OCI-LY7 (cell line): ENCODE results near the gene RNF222.
"Not testable (repeated sequence)": the region's sequence is repeated elsewhere in the genome, so short reads cannot be mapped to it uniquely, and the experiment has no call there.

Experiments
- EZH2phosphoT487 ChIP-seq: fragments of 200-600 bp; sonication (generic); IDR thresholded peaks from 2 replicates; pipeline ENCODE4 v1.6.1; 2018; ENCODE audit warnings: low read depth, borderline replicate concordance, mild to moderate bottlenecking, mixed run types, antibody characterized with exemption, low read length, moderate library complexity, mixed read lengths
- TF ChIP-seq, protein P1 (sequence below): fragments of 200-600 bp; sonication (generic); conservative IDR thresholded peaks from 2 replicates; pipeline ENCODE4 v1.5.1; 2014; ENCODE audit warnings: mild to moderate bottlenecking, antibody characterized with exemption, low read length, moderate library complexity, mixed read lengths

DNA sequence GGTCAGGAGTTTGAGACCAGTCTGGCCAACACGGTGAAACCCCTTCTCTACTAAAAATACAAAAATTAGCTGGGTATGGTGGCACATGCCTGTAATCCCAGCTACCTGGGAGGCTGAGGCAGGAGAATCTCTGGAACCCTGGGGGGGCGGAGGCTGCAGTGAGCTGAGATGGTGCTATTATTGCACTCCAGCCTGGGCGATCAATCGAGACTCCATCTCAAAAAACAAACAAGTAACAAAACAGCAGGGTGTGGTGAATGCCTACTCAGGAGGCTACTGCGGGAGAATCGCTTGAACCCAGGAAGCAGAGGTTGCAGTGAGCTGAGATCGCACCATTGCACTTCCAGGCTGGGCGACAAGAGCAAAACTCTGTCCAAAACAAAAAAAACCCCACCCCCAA lies 19.5 kb downstream of the RNF222 start:
- TF ChIP-seq, protein P1, sequence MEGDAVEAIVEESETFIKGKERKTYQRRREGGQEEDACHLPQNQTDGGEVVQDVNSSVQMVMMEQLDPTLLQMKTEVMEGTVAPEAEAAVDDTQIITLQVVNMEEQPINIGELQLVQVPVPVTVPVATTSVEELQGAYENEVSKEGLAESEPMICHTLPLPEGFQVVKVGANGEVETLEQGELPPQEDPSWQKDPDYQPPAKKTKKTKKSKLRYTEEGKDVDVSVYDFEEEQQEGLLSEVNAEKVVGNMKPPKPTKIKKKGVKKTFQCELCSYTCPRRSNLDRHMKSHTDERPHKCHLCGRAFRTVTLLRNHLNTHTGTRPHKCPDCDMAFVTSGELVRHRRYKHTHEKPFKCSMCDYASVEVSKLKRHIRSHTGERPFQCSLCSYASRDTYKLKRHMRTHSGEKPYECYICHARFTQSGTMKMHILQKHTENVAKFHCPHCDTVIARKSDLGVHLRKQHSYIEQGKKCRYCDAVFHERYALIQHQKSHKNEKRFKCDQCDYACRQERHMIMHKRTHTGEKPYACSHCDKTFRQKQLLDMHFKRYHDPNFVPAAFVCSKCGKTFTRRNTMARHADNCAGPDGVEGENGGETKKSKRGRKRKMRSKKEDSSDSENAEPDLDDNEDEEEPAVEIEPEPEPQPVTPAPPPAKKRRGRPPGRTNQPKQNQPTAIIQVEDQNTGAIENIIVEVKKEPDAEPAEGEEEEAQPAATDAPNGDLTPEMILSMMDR, result not testable (repeated sequence)
- not testable (repeated sequence) for TF ChIP-seq EZH2phosphoT487
